Prostate gland (tissue), 2 donors: Measurements from ENCODE around the gene FOXD1.

ENCODE experiments used
- CTCF ChIP-seq, 4 experiments: fragments of 200-600 bp in 2 of 4; fragments of 450-650 bp in 2 of 4; sonication (generic) in 2 of 4; IDR thresholded peaks; 1 replicate in 3 of 4; 2 replicates in 1 of 4; pipeline ENCODE4 v1.5.1; 2016 to 2019; ENCODE audit warnings: antibody characterized with exemption in 4 of 4, mild to moderate bottlenecking in 2 of 4, moderate library complexity in 2 of 4
- POLR2A ChIP-seq: fragments of 450-650 bp; IDR thresholded peaks from one replicate; pipeline ENCODE4 v1.6.1; 2016; ENCODE audit warnings: antibody characterized with exemption, mild to moderate bottlenecking
- POLR2AphosphoS5 ChIP-seq: sonication (generic); formaldehyde crosslinking; IDR thresholded peaks from one replicate; pipeline ENCODE4 v1.6.1; 2017; ENCODE audit warnings: antibody characterized with exemption

GRCh38 chr5:73419465-73420390, 28.8 kb downstream of the FOXD1 start:
- no peak for TF ChIP-seq CTCF (IDR thresholded peaks at IDR 0.05)
- TF ChIP-seq POLR2A, result no peak
- no peak for TF ChIP-seq POLR2AphosphoS5
